ENCODE data around the gene DHX58.

Gene DHX58

DNA sequence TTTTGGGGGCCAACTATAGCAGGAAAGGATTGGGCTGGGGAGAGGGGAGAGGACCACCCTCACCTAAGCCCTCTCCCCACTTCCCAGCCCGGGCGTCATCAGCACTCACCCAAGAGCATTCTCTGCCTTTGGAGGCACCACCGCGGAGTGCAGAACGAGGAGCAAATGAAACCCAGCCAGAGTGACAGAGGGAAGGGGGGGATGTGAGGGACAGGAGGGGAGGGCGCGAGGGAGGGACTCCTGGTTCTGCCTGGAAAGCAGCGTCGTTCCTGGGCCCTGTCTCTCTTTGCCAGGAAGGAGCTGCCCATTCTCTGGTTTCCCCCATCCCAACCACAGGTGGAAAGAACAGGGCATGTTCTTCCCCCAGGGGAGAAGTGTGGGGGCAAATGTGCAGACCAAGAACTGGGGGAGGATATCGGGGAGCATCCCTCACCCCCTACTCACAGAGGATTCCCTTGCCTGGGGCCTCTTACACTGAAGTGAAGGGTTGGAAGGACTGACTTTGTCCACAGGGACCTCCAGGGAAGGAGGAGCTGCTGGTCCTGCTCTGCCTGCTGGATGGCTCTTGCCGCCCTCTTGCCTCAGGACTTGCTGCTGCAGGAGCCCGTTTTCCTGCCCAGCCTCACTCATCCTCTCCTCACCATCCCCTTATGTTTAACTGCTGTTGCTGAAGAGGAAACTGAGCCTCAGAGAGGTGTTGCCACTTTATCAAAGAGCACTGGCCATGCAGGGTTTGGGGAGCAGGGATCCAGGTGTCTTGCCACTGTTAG is 58.6 kb downstream of the DHX58 start:
- DNase-seq (ENCODE audit: low spot score): no peak

DNA sequence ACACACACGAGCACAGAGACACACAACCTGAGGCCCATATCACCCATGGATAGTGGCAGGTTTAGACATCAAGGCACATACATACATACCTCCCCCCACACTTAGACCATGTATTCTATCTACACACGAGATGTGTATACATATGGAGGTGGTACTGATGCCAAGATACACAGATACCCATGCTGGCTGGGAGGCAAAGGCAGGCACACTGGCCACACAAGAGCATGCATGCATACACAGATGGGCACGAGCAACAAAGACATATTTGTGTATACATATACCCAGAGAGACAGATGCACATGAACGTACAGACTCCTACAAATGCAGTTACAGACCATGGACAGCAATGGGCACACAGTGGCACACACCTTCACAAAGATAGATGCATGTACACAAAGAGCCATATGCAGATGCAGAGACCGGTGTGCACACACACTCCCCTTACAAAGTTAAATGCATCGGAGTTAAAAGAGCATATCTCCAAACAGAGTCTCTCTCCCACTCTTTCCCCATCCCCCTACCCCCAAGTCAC is 60.1 kb downstream of the DHX58 start:
- no peak for DNase-seq (ENCODE audit: low spot score)

DNA sequence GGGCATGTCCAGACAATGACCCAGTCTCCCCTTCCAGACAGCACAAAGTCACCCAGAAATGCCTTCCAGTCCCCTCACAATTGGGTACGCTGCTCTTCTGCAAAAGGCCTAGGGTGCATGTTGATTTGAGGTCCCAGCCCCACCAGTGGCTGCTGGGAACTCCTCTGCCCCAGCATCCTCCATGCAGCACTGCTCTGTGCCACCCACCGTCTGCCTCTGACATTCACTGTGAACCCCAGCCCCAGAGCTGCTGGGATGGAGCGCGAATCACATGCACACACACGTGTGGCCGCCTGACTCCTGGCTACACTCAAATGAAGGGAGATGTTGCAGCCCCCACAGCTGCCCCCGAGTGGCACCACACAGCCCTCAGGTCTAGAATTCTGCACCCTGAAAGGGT is 60.9 kb downstream of the DHX58 start:
- no peak for DNase-seq (ENCODE audit: low spot score)

All from putamen (tissue), 1 donor.